Right lobe of liver (tissue), 6 donors: Measurements from ENCODE around the gene PCDHGB4. TPM values are rescaled to one million over a fixed set of nuclear protein-coding genes. Genes with fewer than 3 reads are reported as not detected.
A peak's percentile ranks its signal among the peaks of the same experiment; 100 is the strongest.
"Not testable (repeated sequence)": the region's sequence is repeated elsewhere in the genome, so short reads cannot be mapped to it uniquely, and the experiment has no call there.

ENCODE experiments used
- ATAC-seq, 4 donors: fragments of 200-7000 bp; cut with Tn5 transposase; one replicate each; pipeline ENCODE4 v1.9.1; 2020; ENCODE audit warnings: mild to moderate bottlenecking in 4 of 4, moderate library complexity in 4 of 4
- DNase-seq, 3 donors: peaks; one replicate each; pipeline ENCODE4 v3.0.0-alpha.2; 2020
- H3K27ac ChIP-seq, 3 donors: fragments of 200-600 bp; one replicate each; pipeline ENCODE4 v1.8.0; 2022
- H3K27me3 ChIP-seq, 2 donors: fragments of 200-600 bp; one replicate each; pipeline ENCODE4 v1.8.0; 2022
- H3K36me3 ChIP-seq, 4 donors: fragments of 200-600 bp; sonication (generic) in 1 of 4; one replicate each; pipeline versions ENCODE4 v1.5.1 to v1.8.0; 2017 to 2022; ENCODE audit warnings: control low read depth in 1 of 4
- H3K4me1 ChIP-seq, 4 donors: fragments of 200-600 bp; sonication (generic) in 1 of 4; one replicate each; pipeline versions ENCODE4 v1.5.1 to v1.8.0; 2017 to 2022; ENCODE audit warnings: control low read depth in 1 of 4
- H3K4me3 ChIP-seq, 3 donors: fragments of 200-600 bp; one replicate each; pipeline ENCODE4 v1.8.0; 2022
- H3K9me3 ChIP-seq, 4 donors: fragments of 200-600 bp; sonication (generic) in 1 of 4; one replicate each; pipeline versions ENCODE4 v1.5.1 to v1.8.0; 2017 to 2022; ENCODE audit warnings: control low read depth in 1 of 4
- CTCF ChIP-seq, 4 donors: fragments of 200-600 bp in 3 of 4; fragments of 450-650 bp in 1 of 4; IDR thresholded peaks; one replicate each; pipeline versions ENCODE4 v1.5.1 to v1.8.0; 2016 to 2022; ENCODE audit warnings: antibody characterized with exemption in 4 of 4, mild to moderate bottlenecking in 2 of 4
- POLR2A ChIP-seq: fragments of 450-650 bp; IDR thresholded peaks from one replicate; pipeline ENCODE4 v1.6.1; 2017; ENCODE audit warnings: antibody characterized with exemption, mild to moderate bottlenecking
- WGBS: methylation state at CpG from one replicate; pipeline ENCODE4 v1.1.6; 2018; ENCODE audit warnings: low coverage, low lambda C conversion rate; ENCODE audit not compliant: insufficient coverage; ENCODE audit errors: missing lambda C conversion rate; 5-methylcytosine and 5-hydroxymethylcytosine counted together
- intact Hi-C, 2 donors: fragments of 100-400 bp; cut with DNase I; formaldehyde crosslinking; loops; one replicate each; pipeline versions ENCODE4 v1.11.2 to v1.14.1; 2022
- total RNA-seq, 6 experiments: library from RNA; depleted of rRNA in 2 of 6; stranded (reverse); fragments of >200 nt in 2 of 6; fragmentation: NEBNext Ultra II Directional in 3 of 6; extraction: Animal tissue kit (Norgen Biotek cat#: 25700) in 3 of 6; gene quantifications; one replicate each; pipeline versions ENCODE4 v1.1.0 to v1.2.4, GENCODE V29; 2016 to 2023
- donor health status: DM: no; HTN: yes; CAD: no.
- donor health status: DM: no; HTN: no; CAD: no.
- donor health status: DM: no; HTN: no; CAD: no.
- donor health status: DM: no; HTN: yes; CAD: no.
- donor health status: DM: no; HTN: yes; CAD: no.

Gene PCDHGB4
- total RNA-seq, 6 experiments from 2014 or later = 1.6 to 5.5 (median 2.4) TPM

GRCh38 chr5:141403387-141403786 lies 15.9 kb downstream of the PCDHGB4 start:
- intact Hi-C loops = loop anchor here in 1 of 2 donors (10.0 kb wide), 1 partner anchor 151 kb away; no protein-coding TSS in a partner anchor
- WGBS = 27% methylated on average over 17 of the region's 22 CpGs
- TF ChIP-seq CTCF (IDR thresholded peaks at IDR 0.05) (no peak), POLR2A (no peak)
- Histone ChIP-seq H3K4me3 (no peak overlapping the region), H3K27me3 (no peaks in the 10 kb centered on the region), H3K4me1 (no peaks in the 10 kb centered on the region), H3K27ac (no peak overlapping the region), H3K9me3 (peaks cover 0 to 22% (median 4%) of the 10 kb centered on the region in 4 donors), H3K36me3 (no peaks in the 10 kb centered on the region)
- no peak for ATAC-seq
- DNase-seq = no peak

GRCh38 chr5:141407790-141408505 lies 20.4 kb downstream of the PCDHGB4 start, which contains the start of gene PCDHGB6:
Gene PCDHGB6 (plus strand): TSS chr5:141408021. CDS start chr5:141408203, 182 bp downstream.
- 9% methylated on average over 24 of the region's 51 CpGs for WGBS
- not testable (repeated sequence) for H3K27me3 ChIP-seq, H3K27ac ChIP-seq, H3K36me3 ChIP-seq, H3K4me1 ChIP-seq
- ATAC-seq (peak; percentile 92 to 98 (median 96)), DNase-seq (peak; percentile 58 to 68 (median 66))
- H3K9me3 ChIP-seq = peaks cover 0 to 15% (median 5%) of the 10 kb centered on the region in 4 donors
- intact Hi-C loops = loop anchor here in 1 of 2 donors (10.0 kb wide), 1 partner anchor 147 kb away; no protein-coding TSS in a partner anchor
- TF ChIP-seq CTCF (IDR thresholded peaks at IDR 0.05) = peak; percentile 51 to 62 (median 53)
- peak within 1 kb of the TSS; percentile 14 to 44 (median 25) for H3K4me3 ChIP-seq

GRCh38 chr5:141409598-141410306 lies 22.3 kb downstream of the PCDHGB4 start:
- intact Hi-C loops = loop anchor here (10.0 kb wide), 2 partner anchors 145 to 165 kb away; partner anchors contain the start of gene PCDHB15 (in 1 of the 2)
- H3K4me3 ChIP-seq = no peak overlapping the region
- H3K36me3 ChIP-seq = no peaks in the 10 kb centered on the region
- no peaks in the 10 kb centered on the region for H3K4me1 ChIP-seq
- H3K27me3 ChIP-seq = no peaks in the 10 kb centered on the region
- TF ChIP-seq POLR2A (no peak), CTCF (IDR thresholded peaks at IDR 0.05) (no peak)
- H3K9me3 ChIP-seq = peaks cover 0 to 6% (median 5%) of the 10 kb centered on the region in 4 donors
- WGBS = 33% methylated on average over 11 of the region's 64 CpGs
- peak in 1 of 3 donors; percentile 32 for DNase-seq
- H3K27ac ChIP-seq = no peak overlapping the region
- no peak for ATAC-seq

GRCh38 chr5:141411575-141411974 lies 24.1 kb downstream of the PCDHGB4 start:
- Histone ChIP-seq H3K27me3 (no peaks in the 10 kb centered on the region), H3K27ac (no peak overlapping the region), H3K36me3 (no peaks in the 10 kb centered on the region), H3K4me3 (no peak overlapping the region), H3K4me1 (no peaks in the 10 kb centered on the region), H3K9me3 (peaks cover 0 to 15% (median 5%) of the 10 kb centered on the region in 4 donors)
- ATAC-seq = no peak
- DNase-seq = no peak
- 70% methylated on average over 3 of the region's 3 CpGs for WGBS
- TF ChIP-seq POLR2A = no peak
- no peak for TF ChIP-seq CTCF (IDR thresholded peaks at IDR 0.05)
- intact Hi-C loops = loop anchor here in 1 of 2 donors (10.0 kb wide), 1 partner anchor 167 kb away; the partner anchor contains the start of gene PCDHB15
